Activated gamma-delta T cell treated with anti-CD3 and anti-CD28 coated beads, Interleukin-2, amount 50 U/mL, for 16 hours (primary cell): Measurements from ENCODE around the gene ELMOD3.
A peak's percentile ranks its signal among the peaks of the same experiment; 100 is the strongest.
"Not testable (repeated sequence)": the region's sequence is repeated elsewhere in the genome, so short reads cannot be mapped to it uniquely, and the experiment has no call there.

Experiments
- DNase-seq: peaks from one replicate; pipeline ENCODE4 v3.0.0-alpha.2; 2020; ENCODE audit warnings: low read depth

Gene ELMOD3

GRCh38 chr2:85376291-85377065, 21.9 kb downstream of the ELMOD3 start:
- no peak for DNase-seq

DNA sequence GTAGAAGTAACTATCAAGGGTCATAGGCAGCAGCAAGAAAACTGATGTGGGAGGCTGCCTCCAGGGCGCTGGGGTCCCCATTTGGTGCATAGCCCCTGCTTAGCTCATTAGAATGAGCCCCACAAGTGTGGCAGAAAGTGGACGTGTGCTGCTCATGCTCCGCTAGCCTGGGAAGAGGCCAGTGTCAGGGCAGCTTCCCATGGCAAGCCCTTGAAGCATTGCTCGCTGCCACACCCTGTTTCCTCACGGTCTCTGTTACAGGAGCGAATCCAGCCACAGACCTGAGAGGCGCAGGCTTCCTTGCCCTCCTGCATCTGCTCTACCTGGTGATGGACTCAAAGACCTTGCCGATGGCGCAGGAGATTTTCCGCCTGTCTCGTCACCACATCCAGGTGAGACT, 22.5 kb downstream of the ELMOD3 start:
- no peak for DNase-seq

- DNase-seq: no peak
Observed at GRCh38 chr2:85378257-85378656, 23.7 kb downstream of the ELMOD3 start.

- no peak for DNase-seq
Observed at GRCh38 chr2:85380048-85380447, 25.5 kb downstream of the ELMOD3 start.

DNA sequence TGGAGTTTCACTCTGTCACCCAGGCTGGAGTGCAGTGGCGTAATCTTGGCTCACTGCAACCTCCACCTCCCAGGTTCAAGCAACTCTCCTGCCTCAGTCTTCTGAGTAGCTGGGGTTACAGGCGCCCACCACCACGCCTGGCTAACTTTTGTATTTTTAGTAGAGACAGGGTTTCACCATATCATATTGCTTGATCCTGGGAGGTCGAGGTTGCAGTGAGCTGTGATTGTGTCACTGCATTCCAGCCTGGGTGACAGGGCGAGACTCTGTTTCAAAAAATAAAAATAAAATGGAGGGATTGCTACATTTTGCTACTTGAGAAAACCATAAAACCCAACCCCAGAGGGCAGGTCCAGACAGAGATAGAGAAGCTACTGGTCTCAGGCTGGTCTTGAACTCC, 28.6 kb downstream of the ELMOD3 start:
- DNase-seq: not testable (repeated sequence)

DNA sequence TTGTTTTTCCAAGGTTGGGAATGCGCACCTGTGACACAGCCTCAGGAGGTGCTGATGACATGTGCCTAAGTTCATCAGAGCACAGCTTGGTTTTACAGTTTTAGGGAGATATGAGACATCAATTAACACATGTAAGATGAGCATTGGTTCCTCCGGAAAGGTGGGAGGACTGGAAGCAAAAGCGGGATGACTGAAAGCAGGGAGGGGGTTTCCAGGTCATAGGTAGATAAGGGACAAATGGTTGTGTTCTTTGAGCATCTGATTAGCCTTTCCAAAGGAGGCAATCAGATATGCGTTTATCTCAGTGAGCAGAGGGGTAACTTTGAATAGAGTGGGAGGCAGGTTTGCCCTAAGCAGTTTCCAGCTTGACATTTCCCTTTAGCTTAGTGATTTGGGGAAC, 29.3 kb downstream of the ELMOD3 start:
- DNase-seq: no peak

DNA sequence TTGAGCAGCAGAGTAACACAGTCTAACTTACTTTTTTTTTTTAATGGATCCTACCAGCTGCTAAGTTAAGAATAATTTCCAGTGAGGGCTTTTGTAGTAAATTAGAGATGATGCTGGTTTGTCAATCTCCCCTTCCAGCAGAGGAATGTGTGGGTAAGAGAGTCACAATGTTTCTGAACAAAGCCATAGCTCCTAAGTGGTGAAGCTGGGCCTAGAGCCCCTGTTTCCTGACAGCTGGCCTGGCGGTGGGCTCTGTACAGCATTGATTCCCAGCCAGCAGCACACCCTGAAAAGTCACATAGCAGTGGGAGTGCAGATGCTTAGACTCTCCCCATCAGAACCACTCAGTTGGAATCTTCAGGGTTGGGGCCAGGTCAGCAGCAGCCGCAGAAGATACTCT, 31.2 kb downstream of the ELMOD3 start:
- DNase-seq: no peak

GRCh38 chr2:85387754-85388153, 33.2 kb downstream of the ELMOD3 start:
- DNase-seq: no peak

GRCh38 chr2:85388878-85389538, 34.4 kb downstream of the ELMOD3 start:
- DNase-seq: no peak

DNA sequence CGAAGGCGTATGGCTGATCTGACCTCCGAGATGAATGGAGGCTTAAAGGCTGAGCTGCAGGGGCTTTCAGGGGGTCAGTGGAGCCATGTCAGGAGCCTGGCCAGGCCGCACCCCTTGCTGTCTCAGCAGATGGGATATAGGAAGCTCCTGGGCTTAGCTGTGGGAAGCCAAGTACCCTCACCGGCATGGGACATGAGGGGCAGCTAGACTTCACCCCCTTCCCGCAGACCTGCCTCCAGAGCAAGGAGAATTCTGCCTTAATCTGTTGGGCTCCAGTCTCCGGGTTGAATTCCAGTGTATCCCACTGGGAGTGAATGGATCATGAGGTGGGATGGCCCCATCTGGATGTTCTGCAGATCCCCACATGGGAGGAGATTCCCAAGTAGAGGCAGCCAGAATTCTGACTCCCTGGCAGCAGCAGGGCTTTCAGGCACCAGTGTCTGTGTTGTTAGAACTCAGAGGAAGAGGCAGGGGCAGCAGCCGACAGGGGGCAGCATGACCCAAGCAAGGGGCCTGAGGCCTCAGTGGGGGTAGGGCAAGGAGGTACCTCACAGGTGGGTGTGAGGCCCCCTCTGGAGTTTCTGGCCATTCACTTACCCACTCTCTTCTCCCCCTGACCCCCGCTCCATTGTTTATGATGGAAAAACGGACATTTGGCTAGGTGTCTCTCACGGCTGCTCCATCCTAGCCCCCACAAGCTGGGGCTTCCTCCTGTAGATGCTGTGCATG, 36.5 kb downstream of the ELMOD3 start:
- peak; percentile 64 for DNase-seq

GRCh38 chr2:85393836-85394235, 39.3 kb downstream of the ELMOD3 start:
- DNase-seq: no peak

GRCh38 chr2:85394261-85394681, 39.7 kb downstream of the ELMOD3 start:
- DNase-seq: no peak

DNA sequence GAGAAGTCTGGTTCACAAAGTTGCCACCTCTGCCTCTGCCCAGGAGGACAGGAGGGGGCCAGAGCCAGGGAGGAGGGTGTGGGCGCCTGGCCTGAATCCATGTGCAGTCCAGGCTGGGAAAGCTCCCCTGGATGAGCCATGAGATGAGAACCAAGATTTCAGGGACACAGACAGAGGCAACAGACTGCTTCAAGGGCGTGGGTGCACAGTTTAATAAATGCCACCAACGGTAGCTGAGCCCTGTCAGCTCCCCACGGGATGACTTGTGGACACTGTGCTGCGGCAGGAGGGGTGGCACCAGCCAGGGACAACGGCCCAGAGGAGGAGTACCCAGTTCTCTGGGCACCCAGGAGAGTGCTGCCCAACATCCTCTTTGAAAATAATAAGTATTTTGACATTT, 40.4 kb downstream of the ELMOD3 start:
- no peak for DNase-seq

DNA sequence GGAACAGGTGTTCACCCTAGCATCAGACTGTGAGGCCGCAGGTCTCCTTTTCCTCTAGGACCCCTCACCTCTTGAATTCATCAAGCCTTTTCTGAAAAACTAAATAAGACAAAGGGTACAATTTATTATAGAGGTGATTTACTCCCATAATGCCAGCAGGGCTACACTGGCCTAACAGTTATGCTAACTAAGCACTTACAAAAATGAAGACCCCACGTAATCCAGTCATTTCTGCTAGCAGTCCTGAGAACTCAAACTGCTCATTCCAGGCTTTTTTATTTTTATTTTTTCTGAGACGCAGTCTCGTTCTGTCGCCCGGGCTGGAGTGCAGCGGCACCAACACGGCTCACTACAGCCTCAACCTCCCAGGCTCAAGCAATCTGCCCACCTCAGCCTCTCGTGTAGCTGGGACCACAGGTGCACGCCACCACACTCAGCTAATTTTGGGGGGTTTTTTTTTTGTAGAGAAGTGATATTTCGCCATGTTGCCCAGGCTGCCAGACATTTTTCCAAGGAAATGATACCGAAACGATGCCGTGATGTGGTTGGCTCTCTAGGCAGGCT, 41.4 kb downstream of the ELMOD3 start:
- DNase-seq: no peak

- no peak for DNase-seq
Observed at GRCh38 chr2:85396531-85397470, 42.2 kb downstream of the ELMOD3 start.

DNA sequence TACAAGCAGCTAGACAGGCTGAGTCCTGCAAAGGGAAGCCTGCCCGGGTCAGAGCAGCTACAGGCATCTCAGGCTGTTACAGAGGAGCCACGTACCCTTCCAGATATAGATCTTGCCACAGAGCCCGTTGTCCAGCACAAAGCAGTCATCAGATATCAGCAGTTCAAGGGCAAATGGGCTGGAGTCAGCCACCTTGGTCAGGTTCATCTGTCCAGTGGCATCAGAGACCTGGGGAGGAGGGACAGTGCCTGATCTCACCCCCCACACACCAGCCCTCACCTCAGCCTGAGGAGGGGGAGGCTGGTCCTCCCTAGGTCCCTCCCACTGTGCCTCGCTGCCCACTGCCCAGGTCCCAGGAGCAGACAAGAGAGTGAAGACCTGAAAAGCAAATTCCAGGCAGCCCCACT, 43.4 kb downstream of the ELMOD3 start:
- DNase-seq: no peak

DNA sequence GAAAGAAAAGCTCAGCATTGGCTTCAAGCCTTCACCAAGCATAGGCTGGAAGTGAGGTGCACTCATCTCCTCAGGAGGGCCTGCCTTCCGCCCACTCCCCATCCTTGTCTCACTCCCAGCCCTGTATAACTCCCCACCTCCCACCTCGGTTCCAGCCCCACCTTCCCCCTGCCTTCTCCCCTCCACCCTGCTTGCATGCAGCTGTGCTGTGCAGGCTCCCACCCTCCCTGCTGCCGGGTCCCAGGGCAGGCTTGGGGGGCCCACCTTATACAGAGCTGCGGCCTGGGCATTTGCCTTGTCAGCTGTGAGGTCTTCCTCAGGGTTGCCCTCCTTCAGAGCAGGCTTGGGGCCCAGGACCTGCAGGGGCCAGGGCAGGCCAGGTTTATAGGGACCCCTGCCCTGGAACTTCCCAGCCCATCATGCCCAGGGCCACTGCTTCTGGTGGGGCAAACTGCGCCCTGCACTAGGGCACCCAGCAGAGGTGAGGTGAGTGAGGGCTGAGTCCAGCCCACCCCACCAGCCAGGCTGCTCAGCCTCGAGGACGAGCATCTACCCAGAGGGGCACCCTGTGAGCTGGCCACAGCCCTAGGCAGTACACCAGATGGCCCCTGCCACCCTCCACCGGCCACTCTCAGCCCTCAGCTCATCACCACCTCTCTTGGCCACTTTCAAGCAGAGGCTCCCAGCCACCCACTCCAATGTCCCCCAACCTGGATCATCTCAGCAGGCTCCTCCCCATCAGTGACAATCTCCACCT, 44.0 kb downstream of the ELMOD3 start:
- DNase-seq: no peak

GRCh38 chr2:85399183-85399455, 44.5 kb downstream of the ELMOD3 start:
- DNase-seq: no peak

GRCh38 chr2:85400023-85400422, 45.5 kb downstream of the ELMOD3 start:
- DNase-seq: no peak

DNA sequence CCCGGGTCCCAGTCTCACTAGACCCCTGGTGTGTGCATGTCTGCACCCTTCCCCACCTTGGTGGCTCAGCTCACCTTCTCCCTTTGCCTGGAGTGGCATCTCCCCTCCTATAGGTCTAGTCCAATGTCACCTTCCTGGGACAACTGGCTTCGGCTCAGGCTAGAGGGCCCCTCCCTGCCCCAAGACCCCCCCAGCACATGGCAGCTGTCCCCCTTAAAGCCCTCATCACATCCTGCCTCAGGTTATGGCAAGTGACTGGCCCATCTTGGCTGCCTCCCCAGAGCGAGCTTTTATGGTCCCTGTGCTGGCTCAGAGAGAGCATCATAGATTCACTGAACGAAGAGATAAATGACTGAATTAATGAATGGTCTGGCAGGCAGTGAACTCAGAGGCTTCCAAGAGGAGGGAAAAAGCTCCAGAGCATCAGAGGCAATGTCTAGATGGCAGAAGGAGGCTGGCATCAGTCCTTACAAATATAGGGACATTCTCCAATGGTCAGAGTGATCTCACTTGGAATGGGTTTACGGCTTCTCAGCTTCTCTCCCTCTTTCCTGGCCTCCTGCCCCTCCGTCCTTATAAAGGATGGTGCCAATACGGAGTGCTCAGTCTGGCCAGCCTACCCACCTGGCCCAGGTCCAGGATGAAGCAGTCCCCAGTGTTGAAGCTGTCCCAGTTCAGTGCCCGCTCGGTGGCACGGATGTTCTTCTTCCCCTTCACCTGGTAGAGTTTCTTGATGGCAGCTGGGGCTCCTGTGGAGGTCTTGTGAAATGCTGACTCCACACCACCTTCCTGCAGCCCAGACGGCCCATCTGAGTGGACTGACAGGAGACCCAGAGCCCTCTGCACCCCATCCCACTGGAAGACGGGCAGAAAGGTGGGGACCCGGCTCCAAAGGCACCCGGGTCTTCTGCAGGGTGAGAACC, 46.2 kb downstream of the ELMOD3 start:
- no peak for DNase-seq
